ENCODE data around the gene FEZ2. TPM values are rescaled to one million over a fixed set of nuclear protein-coding genes. Genes with fewer than 3 reads are reported as not detected.

FEZ2 gene
- total RNA-seq (2014; rRNA removed; shearing (Covaris generic)) (25.9 and 28.0 TPM in 2 replicates), polyA plus RNA-seq (2016; fragmentation: Nextera tagmentation; extraction: Ambion mirVana) (32.9 and 35.9 TPM in 2 replicates)
- long read RNA-seq, partial matches to known transcripts = 0 of 3 reads
- long read RNA-seq, other reads (novel, unspliced or antisense) = 2 of 3 reads

DNA sequence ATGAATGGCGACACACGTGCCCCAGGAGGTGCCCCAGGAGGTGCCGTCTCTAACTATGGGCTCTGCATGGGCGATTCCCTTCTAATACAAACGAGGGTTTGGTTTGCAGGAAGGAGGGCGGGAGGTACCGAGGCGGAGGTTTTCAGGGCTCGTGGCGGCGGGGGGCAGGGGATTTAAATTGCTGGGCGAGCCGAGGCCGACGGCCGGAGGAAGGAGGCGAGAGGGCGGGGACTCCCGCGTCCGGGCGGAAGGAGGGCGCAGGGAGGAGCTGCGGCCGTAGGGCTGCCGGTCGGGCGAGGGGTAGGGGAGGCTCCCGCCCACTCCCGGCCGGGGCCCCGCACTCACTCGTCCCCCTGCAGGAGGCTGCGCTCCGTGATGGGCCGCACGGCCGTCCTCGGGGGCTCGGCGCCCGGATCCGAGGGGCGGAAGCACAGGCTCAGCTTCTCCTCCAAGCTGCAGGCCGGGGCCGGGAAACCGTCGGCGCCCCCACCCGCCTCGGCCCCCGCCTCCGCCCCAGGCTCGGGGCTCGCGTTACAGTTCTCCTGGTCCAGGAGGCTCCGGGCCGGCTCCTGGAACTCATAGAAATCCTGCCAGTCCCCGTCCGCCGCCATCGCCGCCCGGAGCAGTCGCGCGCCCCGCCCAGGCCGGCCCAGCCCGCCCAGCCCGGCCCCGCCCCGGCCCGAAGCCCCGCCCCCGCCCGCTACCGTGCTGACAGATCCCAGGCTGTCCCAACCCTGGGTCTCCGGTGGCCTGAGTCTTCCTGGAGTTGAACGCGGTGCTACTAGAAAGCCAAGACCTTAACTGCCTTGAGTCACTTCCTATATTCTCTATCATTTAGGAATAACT, at the start of gene FEZ2:
FEZ2 (minus strand) TSS at position 637 of the 846 bp plus-strand sequence; CDS start at position 611, 26 bp downstream.
- ATAC-seq (peak; percentile 96), DNase-seq (ENCODE audit: low spot score) (peak; percentile 97)
- Mint-ChIP-seq H3K4me1 (peaks cover 26% of the 10 kb centered on the region), H3K9me3 (no peaks in the 10 kb centered on the region; the same call in 2 of the 3 replicates), H3K27me3 (ENCODE audit: insufficient read depth, low read depth, poor library complexity) (peaks cover 29% of the 10 kb centered on the region), H3K4me3 (peak within 1 kb of the TSS; percentile 82), H3K36me3 (ENCODE audit: low read depth) (peaks cover 27% of the 10 kb centered on the region), H3K27ac (peak within 1 kb of the TSS; percentile 64; the same call in 1 of the 2 replicates)
- Histone ChIP-seq H3K4me1 (ENCODE audit: insufficient read depth) (peaks cover 11% of the 10 kb centered on the region; the same call in 1 of the 2 replicates), H3K79me2 (replicated peaks; ENCODE audit: insufficient read depth) (peaks cover 41% of the 10 kb centered on the region), H3F3A (replicated peaks; ENCODE audit: low read depth) (0 out of 2 replicates have a peak, but pooled peaks cover 9% of the 10 kb centered on the region), H3K4me3 (peak within 1 kb of the TSS; percentile 61), H2AFZ (no peak within 1 kb of the TSS; the same call in 1 of the 2 replicates), H3K36me3 (ENCODE audit: insufficient read depth) (no peaks in the 10 kb centered on the region; the same call in 1 of the 2 replicates), H4K20me1 (replicated peaks; ENCODE audit: insufficient read depth) (peaks cover 23% of the 10 kb centered on the region), H3K27me3 (ENCODE audit: insufficient read depth) (peaks cover 8% of the 10 kb centered on the region; the same call in 1 of the 2 replicates), H3K27ac (ENCODE audit: low read depth) (0 out of 2 replicates have a peak within 1 kb of the TSS, but pooled peaks have one; percentile 1), H3K4me2 (peak within 1 kb of the TSS; percentile 81), H3K9me2 (ENCODE audit: insufficient read depth) (no peaks in the 10 kb centered on the region)
- TF ChIP-seq, protein P1, sequence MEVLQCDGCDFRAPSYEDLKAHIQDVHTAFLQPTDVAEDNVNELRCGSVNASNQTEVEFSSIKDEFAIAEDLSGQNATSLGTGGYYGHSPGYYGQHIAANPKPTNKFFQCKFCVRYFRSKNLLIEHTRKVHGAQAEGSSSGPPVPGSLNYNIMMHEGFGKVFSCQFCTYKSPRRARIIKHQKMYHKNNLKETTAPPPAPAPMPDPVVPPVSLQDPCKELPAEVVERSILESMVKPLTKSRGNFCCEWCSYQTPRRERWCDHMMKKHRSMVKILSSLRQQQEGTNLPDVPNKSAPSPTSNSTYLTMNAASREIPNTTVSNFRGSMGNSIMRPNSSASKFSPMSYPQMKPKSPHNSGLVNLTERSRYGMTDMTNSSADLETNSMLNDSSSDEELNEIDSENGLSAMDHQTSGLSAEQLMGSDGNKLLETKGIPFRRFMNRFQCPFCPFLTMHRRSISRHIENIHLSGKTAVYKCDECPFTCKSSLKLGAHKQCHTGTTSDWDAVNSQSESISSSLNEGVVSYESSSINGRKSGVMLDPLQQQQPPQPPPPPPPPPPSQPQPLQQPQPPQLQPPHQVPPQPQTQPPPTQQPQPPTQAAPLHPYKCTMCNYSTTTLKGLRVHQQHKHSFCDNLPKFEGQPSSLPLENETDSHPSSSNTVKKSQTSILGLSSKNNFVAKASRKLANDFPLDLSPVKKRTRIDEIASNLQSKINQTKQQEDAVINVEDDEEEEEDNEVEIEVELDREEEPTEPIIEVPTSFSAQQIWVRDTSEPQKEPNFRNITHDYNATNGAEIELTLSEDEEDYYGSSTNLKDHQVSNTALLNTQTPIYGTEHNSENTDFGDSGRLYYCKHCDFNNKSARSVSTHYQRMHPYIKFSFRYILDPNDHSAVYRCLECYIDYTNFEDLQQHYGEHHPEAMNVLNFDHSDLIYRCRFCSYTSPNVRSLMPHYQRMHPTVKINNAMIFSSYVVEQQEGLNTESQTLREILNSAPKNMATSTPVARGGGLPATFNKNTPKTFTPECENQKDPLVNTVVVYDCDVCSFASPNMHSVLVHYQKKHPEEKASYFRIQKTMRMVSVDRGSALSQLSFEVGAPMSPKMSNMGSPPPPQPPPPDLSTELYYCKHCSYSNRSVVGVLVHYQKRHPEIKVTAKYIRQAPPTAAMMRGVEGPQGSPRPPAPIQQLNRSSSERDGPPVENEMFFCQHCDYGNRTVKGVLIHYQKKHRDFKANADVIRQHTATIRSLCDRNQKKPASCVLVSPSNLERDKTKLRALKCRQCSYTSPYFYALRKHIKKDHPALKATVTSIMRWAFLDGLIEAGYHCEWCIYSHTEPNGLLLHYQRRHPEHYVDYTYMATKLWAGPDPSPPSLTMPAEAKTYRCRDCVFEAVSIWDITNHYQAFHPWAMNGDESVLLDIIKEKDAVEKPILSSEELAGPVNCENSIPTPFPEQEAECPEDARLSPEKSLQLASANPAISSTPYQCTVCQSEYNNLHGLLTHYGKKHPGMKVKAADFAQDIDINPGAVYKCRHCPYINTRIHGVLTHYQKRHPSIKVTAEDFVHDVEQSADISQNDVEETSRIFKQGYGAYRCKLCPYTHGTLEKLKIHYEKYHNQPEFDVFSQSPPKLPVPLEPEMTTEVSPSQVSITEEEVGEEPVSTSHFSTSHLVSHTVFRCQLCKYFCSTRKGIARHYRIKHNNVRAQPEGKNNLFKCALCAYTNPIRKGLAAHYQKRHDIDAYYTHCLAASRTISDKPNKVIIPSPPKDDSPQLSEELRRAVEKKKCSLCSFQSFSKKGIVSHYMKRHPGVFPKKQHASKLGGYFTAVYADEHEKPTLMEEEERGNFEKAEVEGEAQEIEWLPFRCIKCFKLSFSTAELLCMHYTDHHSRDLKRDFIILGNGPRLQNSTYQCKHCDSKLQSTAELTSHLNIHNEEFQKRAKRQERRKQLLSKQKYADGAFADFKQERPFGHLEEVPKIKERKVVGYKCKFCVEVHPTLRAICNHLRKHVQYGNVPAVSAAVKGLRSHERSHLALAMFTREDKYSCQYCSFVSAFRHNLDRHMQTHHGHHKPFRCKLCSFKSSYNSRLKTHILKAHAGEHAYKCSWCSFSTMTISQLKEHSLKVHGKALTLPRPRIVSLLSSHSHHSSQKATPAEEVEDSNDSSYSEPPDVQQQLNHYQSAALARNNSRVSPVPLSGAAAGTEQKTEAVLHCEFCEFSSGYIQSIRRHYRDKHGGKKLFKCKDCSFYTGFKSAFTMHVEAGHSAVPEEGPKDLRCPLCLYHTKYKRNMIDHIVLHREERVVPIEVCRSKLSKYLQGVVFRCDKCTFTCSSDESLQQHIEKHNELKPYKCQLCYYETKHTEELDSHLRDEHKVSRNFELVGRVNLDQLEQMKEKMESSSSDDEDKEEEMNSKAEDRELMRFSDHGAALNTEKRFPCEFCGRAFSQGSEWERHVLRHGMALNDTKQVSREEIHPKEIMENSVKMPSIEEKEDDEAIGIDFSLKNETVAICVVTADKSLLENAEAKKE (CRISPR knock-in tag; IDR thresholded peaks at IDR 0.05) = no peak
- TF ChIP-seq EZH2 (IDR thresholded peaks at IDR 0.05; ENCODE audit: low read depth, unreplicated experiment) (no peak), ETS1 (IDR thresholded peaks at IDR 0.05) (no peak), CTCF (conservative IDR thresholded peaks at IDR 0.05; ENCODE audit: low read depth in 2 of 2) (no peak), ZNF331 (CRISPR knock-in tag; IDR thresholded peaks at IDR 0.05; ENCODE audit: low read depth) (no peak), ZNF114 (CRISPR knock-in tag; IDR thresholded peaks at IDR 0.05) (no peak), CREB1 (CRISPR knock-in tag; IDR thresholded peaks at IDR 0.05; ENCODE audit: low read depth) (no peak), NANOG (IDR thresholded peaks at IDR 0.05; ENCODE audit: borderline replicate concordance) (no peak), EZH2phosphoT487 (IDR thresholded peaks at IDR 0.05; ENCODE audit: unreplicated experiment) (no peak), JUNB (IDR thresholded peaks at IDR 0.05; ENCODE audit: unreplicated experiment) (no peak), POLR2AphosphoS5 (IDR thresholded peaks at IDR 0.05; ENCODE audit: low read depth) (no peak; the same call in none of the 2 replicates), STAT1 (IDR thresholded peaks at IDR 0.05; ENCODE audit: unreplicated experiment) (no peak)

All from GM23338 (cell line).